Endothelial cell of umbilical vein (primary cell): ENCODE results near the gene AQP12A. TPM values are rescaled to one million over a fixed set of nuclear protein-coding genes. Genes with fewer than 3 reads are reported as not detected.

Source experiments
- BruUV-seq: library from RNA; stranded (reverse); fragments of 400-500 nt; replicated peaks from 2 replicates; lab custom pipeline; 2021; lab: Mats Ljungman, UMichigan
- CTCF ChIA-PET: fragments of 300-600, 350-600 bp; sonication (Branson Sonifier 250); formaldehyde crosslinking; loops from one replicate; lab custom pipeline; 2021; ENCODE audit warnings: antibody characterized with exemption, inconsistent platforms; lab: Charles Lee
- POLR2A ChIA-PET: fragments of 300-600, 350-600 bp; sonication (Branson Sonifier 250); formaldehyde crosslinking; loops from one replicate; lab custom pipeline; 2021; ENCODE audit warnings: antibody characterized with exemption, inconsistent platforms; lab: Charles Lee
- DNase-seq: peaks from one replicate; pipeline ENCODE4 v3.0.0-alpha.2; 2011; ENCODE audit warnings: low read depth, low spot score
- FAIRE-seq: peaks from 2 replicates; lab custom pipeline; 2011; peaks lifted over from hg19 to GRCh38; lab: Jason Lieb, UNC
- H2AFZ ChIP-seq: 2 replicates; pipeline ENCODE4 v1.6.0; 2012; ENCODE audit warnings: low read depth, low read length, control low read depth, inconsistent platforms
- H3K27ac ChIP-seq: 2 replicates; pipeline ENCODE4 v1.5.1; 2011; ENCODE audit warnings: low read depth, mild to moderate bottlenecking, control low read depth, low read length, moderate library complexity; ENCODE audit not compliant: insufficient read depth
- H3K27me3 ChIP-seq, 2 experiments: 2 replicates each; pipeline versions ENCODE4 v1.6.0 to v1.6.1; 2011; ENCODE audit warnings: low read length in 2 of 2, mixed read lengths in 1 of 2; ENCODE audit not compliant: control insufficient read depth in 2 of 2, insufficient read depth in 2 of 2
- H3K36me3 ChIP-seq, 2 experiments: 2 replicates in 1 of 2; 3 replicates in 1 of 2; pipeline ENCODE4 v1.5.1; 2011; ENCODE audit warnings: low read length in 2 of 2, mild to moderate bottlenecking in 1 of 2, moderate library complexity in 1 of 2; ENCODE audit not compliant: control insufficient read depth in 2 of 2, insufficient read depth in 2 of 2; ENCODE audit errors: extremely low read depth in 1 of 2
- H3K4me1 ChIP-seq: 3 replicates; pipeline ENCODE4 v1.5.1; 2011; ENCODE audit warnings: mild to moderate bottlenecking, low read length; ENCODE audit not compliant: control insufficient read depth, insufficient read depth; ENCODE audit errors: extremely low read depth
- H3K4me2 ChIP-seq: 2 replicates; pipeline ENCODE4 v1.6.1; 2011; ENCODE audit warnings: low read length, control low read depth, mixed read lengths; ENCODE audit not compliant: insufficient read depth
- H3K4me3 ChIP-seq, 3 experiments: fragments of 200-600 bp in 1 of 3; sonication (generic), shearing (Covaris generic) in 1 of 3; replicated peaks in 1 of 3; 2 replicates each; pipeline ENCODE4 v1.5.1; 2011 to 2016; ENCODE audit warnings: control low read depth in 3 of 3, low read length in 3 of 3, mild to moderate bottlenecking in 2 of 3, inconsistent platforms in 1 of 3, low read depth in 1 of 3, moderate library complexity in 1 of 3; ENCODE audit not compliant: insufficient read depth in 1 of 3
- H3K79me2 ChIP-seq: 2 replicates; pipeline ENCODE4 v1.6.0; 2012; ENCODE audit warnings: low read length, inconsistent platforms; ENCODE audit not compliant: control insufficient read depth, insufficient read depth
- H3K9ac ChIP-seq: replicated peaks from 2 replicates; pipeline ENCODE3; 2011; ENCODE audit warnings: low read length, control low read depth; ENCODE audit not compliant: insufficient read depth; ENCODE audit errors: extremely low read depth
- H3K9me1 ChIP-seq: replicated peaks from 3 replicates; pipeline ENCODE4 v1.6.0; 2011; ENCODE audit warnings: mild to moderate bottlenecking, low read length; ENCODE audit not compliant: control insufficient read depth, insufficient read depth; ENCODE audit errors: extremely low read depth
- H3K9me3 ChIP-seq: replicated peaks from 2 replicates; pipeline ENCODE4 v1.5.1; 2012; ENCODE audit warnings: low read length, inconsistent platforms; ENCODE audit not compliant: control insufficient read depth, insufficient read depth
- H4K20me1 ChIP-seq: replicated peaks from 2 replicates; pipeline ENCODE3; 2011; ENCODE audit warnings: mild to moderate bottlenecking, low read length; ENCODE audit not compliant: control insufficient read depth, insufficient read depth; ENCODE audit errors: extremely low read depth
- CTCF ChIP-seq, 2 donors: IDR thresholded peaks; 1 replicate in 1 of 2; 2 replicates in 1 of 2; pipeline ENCODE4 v1.5.1; 2011; ENCODE audit warnings: low read length in 2 of 2, mild to moderate bottlenecking in 2 of 2, moderate library complexity in 2 of 2, control low read depth in 1 of 2, inconsistent platforms in 1 of 2, low read depth in 1 of 2; ENCODE audit not compliant: insufficient read depth in 1 of 2; ENCODE audit errors: extremely low read depth in 1 of 2
- EZH2 ChIP-seq: IDR thresholded peaks from 2 replicates; pipeline ENCODE4 v1.6.1; 2012; ENCODE audit warnings: borderline replicate concordance, low read depth, mild to moderate bottlenecking, moderate library complexity, low read length, inconsistent platforms; ENCODE audit not compliant: severe bottlenecking
- FOS ChIP-seq: IDR thresholded peaks from 2 replicates; pipeline ENCODE4 v1.6.1; 2011; ENCODE audit warnings: mild to moderate bottlenecking, low read length, moderate library complexity, borderline replicate concordance; ENCODE audit not compliant: insufficient read depth
- GATA2 ChIP-seq: IDR thresholded peaks from 2 replicates; pipeline ENCODE4 v1.7.0; 2011; ENCODE audit warnings: low read depth, mild to moderate bottlenecking, moderate library complexity, mixed read lengths, low read length; ENCODE audit not compliant: insufficient read length, insufficient read depth
- JUN ChIP-seq: IDR thresholded peaks from 2 replicates; pipeline ENCODE4 v1.6.1; 2011; ENCODE audit warnings: borderline replicate concordance, low read depth; ENCODE audit not compliant: insufficient read length, insufficient read depth
- MAX ChIP-seq: IDR thresholded peaks from 2 replicates; pipeline ENCODE4 v1.6.1; 2011; ENCODE audit not compliant: insufficient read depth, insufficient read length
- MYC ChIP-seq: IDR thresholded peaks from one replicate; pipeline ENCODE4 v1.6.1; 2011; ENCODE audit warnings: mild to moderate bottlenecking, low read depth, low read length
- POLR2A ChIP-seq: IDR thresholded peaks from 2 replicates; pipeline ENCODE4 v1.6.1; 2012; ENCODE audit warnings: low read depth, mild to moderate bottlenecking, control low read depth, low read length
- POLR2AphosphoS5 ChIP-seq: IDR thresholded peaks from 2 replicates; pipeline ENCODE4 v1.6.1; 2012; ENCODE audit warnings: low read depth, mild to moderate bottlenecking, control low read depth, low read length, moderate library complexity; ENCODE audit not compliant: insufficient read depth
- dilution Hi-C: fragments of 300-500 bp; cut with MboI; formaldehyde crosslinking; loops from one replicate; pipeline ENCODE4 v1.15.0; 2019; ENCODE audit warnings: low sequenced_read_pairs; ENCODE audit not compliant: extremely low pct_ligation_motif_present
- intact Hi-C: fragments of 100-400 bp; cut with micrococcal nuclease; formaldehyde crosslinking; loops from one replicate; pipeline ENCODE4 v1.10.0; 2022
- polyA plus RNA-seq, 4 experiments: library from polyadenylated mRNA; depleted of rRNA in 3 of 4; stranded (reverse) in 3 of 4; unstranded in 1 of 4; fragments of >200 nt; gene quantifications; 2 replicates each; pipeline versions ENCODE4 v1.2.1 to v1.2.3, GENCODE V29; 2011 to 2012; ENCODE audit warnings: missing spikeins in 1 of 4
- total RNA-seq: library from RNA; stranded (reverse); gene quantifications from 2 replicates; pipeline ENCODE4 v1.2.3, GENCODE V29; 2021

AQP12A gene
- total and polyA plus RNA-seq, 2 donors (not counting 3 experiments of a cell fraction or from before 2014, with no cell fraction given) = not detected

- H3K36me3 ChIP-seq = no peaks in the 10 kb centered on the region
- POLR2A ChIA-PET = no interaction called here
- no peak overlapping the region for H3K4me3 ChIP-seq
- no peaks in the 10 kb centered on the region for H3K9me1 ChIP-seq
- intact Hi-C loops = no loop called here
- no peak overlapping the region for H3K27ac ChIP-seq
- H4K20me1 ChIP-seq = no peaks in the 10 kb centered on the region
- H3K9ac ChIP-seq = no peak overlapping the region
- no TSS peak for BruUV-seq
- H3K4me1 ChIP-seq = no peaks in the 10 kb centered on the region
- no peaks in the 10 kb centered on the region for H3K79me2 ChIP-seq
- no peaks in the 10 kb centered on the region for H3K9me3 ChIP-seq
- H2AFZ ChIP-seq = no peak overlapping the region
- DNase-seq (no peak), FAIRE-seq (no peak)
- H3K27me3 ChIP-seq = no peaks in the 10 kb centered on the region
- TF ChIP-seq POLR2A (no peak), FOS (no peak), MAX (no peak), GATA2 (no peak), POLR2AphosphoS5 (no peak), JUN (no peak), CTCF (IDR thresholded peaks at IDR 0.05; ENCODE audit: extremely low read depth in 1 of 2, insufficient read depth in 1 of 2, low read depth in 1 of 2, low read length in 2 of 2) (no peak), MYC (no peak), EZH2 (no peak)
- CTCF ChIA-PET = no interaction called here
- dilution Hi-C loops = no loop called here
- H3K4me2 ChIP-seq = no peak overlapping the region
Measured at GRCh38 chr2:240722376-240722775, 30.7 kb downstream of the AQP12A start.
